Ovary (tissue), 3 donors: Measurements from ENCODE around the gene GRK6.

Experiments used
- CTCF ChIP-seq, 3 donors: fragments of 450-650 bp in 2 of 3; fragments of 200-600 bp in 1 of 3; IDR thresholded peaks; one replicate each; pipeline versions ENCODE4 v1.5.1 to v1.8.0; 2016 to 2022; ENCODE audit warnings: antibody characterized with exemption in 3 of 3, mild to moderate bottlenecking in 1 of 3
- POLR2A ChIP-seq: fragments of 450-650 bp; IDR thresholded peaks from one replicate; pipeline ENCODE4 v1.6.1; 2017; ENCODE audit warnings: antibody characterized with exemption, mild to moderate bottlenecking, moderate library complexity
- donor health status: DM: no; HTN: no; CAD: no.

GRCh38 chr5:177382423-177383029, 44.0 kb upstream of the GRK6 start:
- no peak for TF ChIP-seq CTCF (IDR thresholded peaks at IDR 0.05)
- no peak for TF ChIP-seq POLR2A
